NB4 (cell line): ENCODE measurements around the gene ASB6.

Source experiments
- MYC ChIP-seq: IDR thresholded peaks from 2 replicates; pipeline ENCODE4 v1.6.1; 2011; ENCODE audit warnings: low read depth, low read length
- POLR2A ChIP-seq: IDR thresholded peaks from 2 replicates; pipeline ENCODE4 v1.6.1; 2011; ENCODE audit warnings: mild to moderate bottlenecking; ENCODE audit not compliant: insufficient read length; ENCODE audit errors: extremely low read depth
- TF ChIP-seq, protein P1 (sequence below): IDR thresholded peaks from one replicate; pipeline ENCODE4 v1.5.1; 2012; ENCODE audit warnings: low read depth, low read length
- TF ChIP-seq, protein P2 (sequence below): IDR thresholded peaks from 2 replicates; pipeline ENCODE4 v1.6.1; 2011; ENCODE audit warnings: low read depth, low read length

DNA sequence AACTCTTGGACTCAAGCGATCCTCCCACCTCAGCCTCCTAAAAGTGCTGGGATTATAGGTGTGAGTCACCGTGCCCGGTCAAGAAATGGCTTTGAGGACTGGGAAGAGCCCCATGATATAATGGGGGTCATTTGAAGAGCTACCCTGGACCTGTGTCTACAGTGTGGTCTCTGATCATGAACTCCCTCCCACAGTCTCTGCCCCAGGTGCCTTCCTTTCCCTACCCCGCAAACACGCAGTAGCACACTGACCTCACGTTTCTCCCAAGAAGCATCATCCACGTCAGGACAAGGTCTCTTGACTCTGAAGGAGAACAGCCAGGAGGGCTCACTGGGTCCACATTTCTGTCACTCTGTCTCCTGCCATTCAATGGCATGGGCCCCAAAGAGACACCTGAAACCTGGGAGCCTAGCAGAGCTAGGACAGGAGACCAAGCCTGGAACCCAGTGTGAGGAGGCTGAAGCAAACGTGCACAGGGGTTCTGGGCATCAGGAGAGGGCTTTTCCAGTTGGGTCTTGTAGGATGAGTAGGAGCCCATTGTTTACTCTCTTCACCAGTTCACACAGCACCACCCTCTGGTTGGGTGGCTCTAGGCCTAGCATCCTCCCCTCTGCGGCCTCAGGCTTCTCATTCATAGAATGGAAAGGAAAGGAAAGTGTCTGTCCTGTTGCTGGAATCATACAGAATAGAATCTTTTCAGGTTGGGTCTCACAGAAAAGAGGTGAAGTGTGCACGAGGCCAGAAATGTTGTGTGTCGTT lies 46.5 kb upstream of the ASB6 start:
- TF ChIP-seq, protein P1, sequence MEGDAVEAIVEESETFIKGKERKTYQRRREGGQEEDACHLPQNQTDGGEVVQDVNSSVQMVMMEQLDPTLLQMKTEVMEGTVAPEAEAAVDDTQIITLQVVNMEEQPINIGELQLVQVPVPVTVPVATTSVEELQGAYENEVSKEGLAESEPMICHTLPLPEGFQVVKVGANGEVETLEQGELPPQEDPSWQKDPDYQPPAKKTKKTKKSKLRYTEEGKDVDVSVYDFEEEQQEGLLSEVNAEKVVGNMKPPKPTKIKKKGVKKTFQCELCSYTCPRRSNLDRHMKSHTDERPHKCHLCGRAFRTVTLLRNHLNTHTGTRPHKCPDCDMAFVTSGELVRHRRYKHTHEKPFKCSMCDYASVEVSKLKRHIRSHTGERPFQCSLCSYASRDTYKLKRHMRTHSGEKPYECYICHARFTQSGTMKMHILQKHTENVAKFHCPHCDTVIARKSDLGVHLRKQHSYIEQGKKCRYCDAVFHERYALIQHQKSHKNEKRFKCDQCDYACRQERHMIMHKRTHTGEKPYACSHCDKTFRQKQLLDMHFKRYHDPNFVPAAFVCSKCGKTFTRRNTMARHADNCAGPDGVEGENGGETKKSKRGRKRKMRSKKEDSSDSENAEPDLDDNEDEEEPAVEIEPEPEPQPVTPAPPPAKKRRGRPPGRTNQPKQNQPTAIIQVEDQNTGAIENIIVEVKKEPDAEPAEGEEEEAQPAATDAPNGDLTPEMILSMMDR = no peak
- TF ChIP-seq POLR2A (no peak), MYC (no peak)
- TF ChIP-seq, protein P2, sequence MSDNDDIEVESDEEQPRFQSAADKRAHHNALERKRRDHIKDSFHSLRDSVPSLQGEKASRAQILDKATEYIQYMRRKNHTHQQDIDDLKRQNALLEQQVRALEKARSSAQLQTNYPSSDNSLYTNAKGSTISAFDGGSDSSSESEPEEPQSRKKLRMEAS = no peak
